GM12878 (cell line): ENCODE measurements around the gene RAP1GDS1. TPM values are rescaled to one million over a fixed set of nuclear protein-coding genes. Genes with fewer than 3 reads are reported as not detected.

Source experiments
- ATAC-seq: fragments of 200-7000 bp; cut with Tn5 transposase; 3 replicates; pipeline ENCODE4 v1.9.1; 2020; ENCODE audit warnings: mild to moderate bottlenecking, moderate library complexity
- BruUV-seq: library from RNA; stranded (reverse); fragments of 400-500 nt; replicated peaks from 2 replicates; lab custom pipeline; 2021; lab: Mats Ljungman, UMichigan
- CTCF ChIA-PET: fragments of 300-600 bp; sonication (Branson Sonifier 250); formaldehyde crosslinking; extraction: SDS; loops from one replicate; lab custom pipeline; 2021; ENCODE audit warnings: inconsistent platforms; lab: Yijun Ruan, JAX
- POLR2A ChIA-PET: fragments of 350-600 bp; formaldehyde crosslinking; extraction: SDS; loops from one replicate; lab custom pipeline; 2021; ENCODE audit warnings: inconsistent platforms; lab: Charles Lee
- RAD21 ChIA-PET: fragments of 300-600 bp; sonication (Branson Sonifier 250); formaldehyde crosslinking; loops from one replicate; lab custom pipeline; 2023; ENCODE audit warnings: antibody characterized with exemption; ENCODE audit not compliant: unreplicated experiment; lab: Charles Lee
- SMC1A ChIA-PET: fragments of 300-600 bp; sonication (Branson Sonifier 250); formaldehyde crosslinking; loops from one replicate; lab custom pipeline; 2023; ENCODE audit not compliant: unreplicated experiment, uncharacterized antibody; lab: Charles Lee
- DNase-seq: peaks from one replicate; pipeline ENCODE4 v3.0.0-alpha.2; 2011; ENCODE audit warnings: low read depth, low spot score
- FAIRE-seq: peaks from 3 replicates; lab custom pipeline; 2011; peaks lifted over from hg19 to GRCh38; lab: Jason Lieb, UNC
- H2AFZ ChIP-seq: 2 replicates; pipeline ENCODE4 v1.6.0; 2011; ENCODE audit warnings: low read depth, low read length, control low read depth; ENCODE audit not compliant: control insufficient read depth
- H3K27ac ChIP-seq: 2 replicates; pipeline ENCODE4 v1.5.1; 2011; ENCODE audit warnings: control low read depth; ENCODE audit not compliant: control insufficient read depth, insufficient read depth
- H3K27me3 ChIP-seq, 2 experiments: replicated peaks in 1 of 2; 2 replicates each; pipeline versions ENCODE4 v1.6.0 to v1.6.1; 2011; ENCODE audit warnings: low read length in 1 of 2; ENCODE audit not compliant: control insufficient read depth in 2 of 2, insufficient read depth in 2 of 2
- H3K36me3 ChIP-seq, 2 experiments: 2 replicates each; pipeline ENCODE4 v1.5.1; 2011; ENCODE audit warnings: low read length in 1 of 2; ENCODE audit not compliant: control insufficient read depth in 2 of 2, insufficient read depth in 2 of 2
- H3K4me1 ChIP-seq: 2 replicates; pipeline ENCODE4 v1.6.1; 2011; ENCODE audit warnings: mild to moderate bottlenecking, low read length, moderate library complexity, mixed read lengths; ENCODE audit not compliant: control insufficient read depth, insufficient read depth
- H3K4me2 ChIP-seq: 2 replicates; pipeline ENCODE4 v1.6.0; 2011; ENCODE audit warnings: control low read depth; ENCODE audit not compliant: control insufficient read depth, insufficient read depth
- H3K4me3 ChIP-seq: fragments of 200-600 bp; sonication (generic); 2 replicates; pipeline ENCODE4 v1.5.1; 2016
- H3K79me2 ChIP-seq: 2 replicates; pipeline ENCODE4 v1.6.0; 2011; ENCODE audit warnings: low read length; ENCODE audit not compliant: control insufficient read depth, insufficient read depth
- H3K9ac ChIP-seq: 2 replicates; pipeline ENCODE4 v1.8.0; 2011; ENCODE audit warnings: low read length, control low read depth, mixed read lengths; ENCODE audit not compliant: control insufficient read depth, insufficient read depth
- H3K9me3 ChIP-seq: replicated peaks from 3 replicates; pipeline ENCODE4 v1.5.1; 2011; ENCODE audit warnings: mild to moderate bottlenecking, low read length; ENCODE audit not compliant: control insufficient read depth, insufficient read depth
- H4K20me1 ChIP-seq: 2 replicates; pipeline ENCODE4 v1.6.0; 2011; ENCODE audit not compliant: control insufficient read depth, insufficient read depth
- CBX5 ChIP-seq: sonication (generic); IDR thresholded peaks from 2 replicates; pipeline ENCODE4 v1.6.1; 2016; ENCODE audit warnings: low read depth, moderate library complexity, mild to moderate bottlenecking, inconsistent platforms
- CHD2 ChIP-seq: IDR thresholded peaks from 2 replicates; pipeline ENCODE4 v1.6.1; 2011; ENCODE audit warnings: low read depth, low read length, improper control_type of control experiment, borderline replicate concordance
- EP300 ChIP-seq, 2 experiments: fragments of 150-350 bp in 1 of 2; IDR thresholded peaks; 2 replicates each; pipeline ENCODE4 v1.6.1; 2011 to 2012; ENCODE audit warnings: low read depth in 2 of 2, low read length in 2 of 2, borderline replicate concordance in 1 of 2, improper control_type of control experiment in 1 of 2, inconsistent platforms in 1 of 2; ENCODE audit not compliant: control insufficient read depth in 1 of 2
- MYB ChIP-seq: fragments of 150-350 bp; IDR thresholded peaks from 2 replicates; pipeline ENCODE4 v1.6.1; 2014; ENCODE audit warnings: mild to moderate bottlenecking, low read depth, low read length, borderline replicate concordance
- NFIC ChIP-seq: IDR thresholded peaks from 2 replicates; pipeline ENCODE4 v1.6.1; 2012; ENCODE audit warnings: low read depth, mild to moderate bottlenecking, inconsistent platforms, low read length, moderate library complexity
- NFYA ChIP-seq: IDR thresholded peaks from 2 replicates; pipeline ENCODE4 v1.6.1; 2011; ENCODE audit warnings: low read depth, mild to moderate bottlenecking, low read length, improper control_type of control experiment, borderline replicate concordance
- SMC3 ChIP-seq: IDR thresholded peaks from 2 replicates; pipeline ENCODE4 v1.6.1; 2011; ENCODE audit warnings: low read length, improper control_type of control experiment, borderline replicate concordance
- TAF1 ChIP-seq: IDR thresholded peaks from 2 replicates; pipeline ENCODE4 v1.6.1; 2011; ENCODE audit warnings: mild to moderate bottlenecking, low read depth, low read length, borderline replicate concordance
- ZNF622 ChIP-seq: fragments of 450-650 bp; IDR thresholded peaks from 2 replicates; pipeline ENCODE4 v1.6.1; 2017; ENCODE audit warnings: mild to moderate bottlenecking, inconsistent platforms
- in situ Hi-C: fragments of 300-500 bp; cut with MboI; formaldehyde crosslinking; loops from 9 replicates; pipeline ENCODE4 v1.14.3; 2018; ENCODE audit warnings: mixed read lengths
- intact Hi-C: fragments of 100-400 bp; cut with micrococcal nuclease; formaldehyde crosslinking; loops from one replicate; pipeline ENCODE4 v1.14.2; 2022; ENCODE audit not compliant: unreplicated experiment
- polyA plus RNA-seq, 11 experiments: library from polyadenylated mRNA; depleted of rRNA in 4 of 11; unstranded in 6 of 11; stranded (reverse) in 5 of 11; fragments of >200 nt; fragmentation: Nextera tagmentation in 4 of 11; fragmentation: Illumina TruSeq in 1 of 11; extraction: Ambion mirVana in 4 of 11; extraction: Trizol in 1 of 11; gene quantifications; 1 replicate in 1 of 11; 2 replicates in 10 of 11; pipeline versions ENCODE4 v1.2.1 to v1.2.3, GENCODE V29; 2011 to 2016; ENCODE audit warnings: inconsistent platforms in 2 of 11, missing spikeins in 2 of 11, low read depth in 1 of 11
- total RNA-seq, 4 experiments: library from RNA; depleted of rRNA in 3 of 4; stranded (reverse); fragments of >200 nt in 3 of 4; fragmentation: Illumina TruSeq in 1 of 4; extraction: Trizol in 1 of 4; gene quantifications; 2 replicates each; pipeline versions ENCODE4 v1.2.1 to v1.2.3, GENCODE V29; 2013 to 2021
- TF ChIP-seq, protein P1 (sequence below): fragments of 450-650 bp; IDR thresholded peaks from 2 replicates; pipeline ENCODE4 v1.6.1; 2016; ENCODE audit warnings: mild to moderate bottlenecking
- TF ChIP-seq, protein P2 (sequence below): fragments of 450-650 bp; IDR thresholded peaks from 2 replicates; pipeline ENCODE4 v1.6.1; 2017; ENCODE audit warnings: borderline replicate concordance
- TF ChIP-seq, protein P3 (sequence below): fragments of 450-650 bp; IDR thresholded peaks from 2 replicates; pipeline ENCODE4 v1.6.1; 2017; ENCODE audit warnings: mild to moderate bottlenecking, low read depth, inconsistent platforms; ENCODE audit not compliant: poor library complexity, severe bottlenecking
- TF ChIP-seq, protein P4 (sequence below): fragments of 450-650 bp; formaldehyde crosslinking; IDR thresholded peaks from 2 replicates; pipeline ENCODE4 v1.5.0; 2022; ENCODE audit warnings: mild to moderate bottlenecking, missing genetic modification characterization

RAP1GDS1 gene
- total and polyA plus RNA-seq, 10 of the 15 experiments (the other 5 are each of a cell fraction or from before 2014, with no cell fraction given): 12.0 to 30.5 (median 20.7) TPM

DNA sequence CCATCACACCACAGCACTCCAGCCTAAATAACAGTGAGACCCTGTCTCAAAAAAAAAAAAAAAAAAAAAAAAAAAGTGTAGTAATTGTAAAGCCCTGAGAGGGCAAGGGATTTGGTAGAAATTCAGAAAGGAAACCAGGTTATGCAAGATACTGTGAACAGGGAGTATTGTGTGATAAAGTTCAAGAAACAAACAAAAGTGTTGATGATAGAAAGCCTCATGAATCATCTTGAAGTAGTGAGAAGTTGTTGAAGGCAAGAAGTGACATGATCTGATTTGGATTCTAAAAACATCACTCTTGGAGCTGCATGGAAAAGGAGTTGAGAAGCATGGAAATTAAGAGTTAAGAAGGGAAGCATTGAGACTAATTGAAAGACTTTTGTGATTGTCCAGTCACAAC is 102.2 kb downstream of the RAP1GDS1 start:
- H3K4me3 ChIP-seq: no peak overlapping the region
- CTCF ChIA-PET: no interaction called here
- no peak for TF ChIP-seq EP300 (IDR thresholded peaks at IDR 0.05; ENCODE audit: borderline replicate concordance in 1 of 2, control insufficient read depth in 1 of 2, low read depth in 2 of 2, low read length in 2 of 2)
- TF ChIP-seq TAF1: no peak
- TF ChIP-seq CHD2: no peak
- TF ChIP-seq ZNF622: no peak
- TF ChIP-seq, protein P1, sequence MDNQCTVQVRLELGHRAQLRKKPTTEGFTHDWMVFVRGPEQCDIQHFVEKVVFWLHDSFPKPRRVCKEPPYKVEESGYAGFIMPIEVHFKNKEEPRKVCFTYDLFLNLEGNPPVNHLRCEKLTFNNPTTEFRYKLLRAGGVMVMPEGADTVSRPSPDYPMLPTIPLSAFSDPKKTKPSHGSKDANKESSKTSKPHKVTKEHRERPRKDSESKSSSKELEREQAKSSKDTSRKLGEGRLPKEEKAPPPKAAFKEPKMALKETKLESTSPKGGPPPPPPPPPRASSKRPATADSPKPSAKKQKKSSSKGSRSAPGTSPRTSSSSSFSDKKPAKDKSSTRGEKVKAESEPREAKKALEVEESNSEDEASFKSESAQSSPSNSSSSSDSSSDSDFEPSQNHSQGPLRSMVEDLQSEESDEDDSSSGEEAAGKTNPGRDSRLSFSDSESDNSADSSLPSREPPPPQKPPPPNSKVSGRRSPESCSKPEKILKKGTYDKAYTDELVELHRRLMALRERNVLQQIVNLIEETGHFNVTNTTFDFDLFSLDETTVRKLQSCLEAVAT: no peak
- TF ChIP-seq, protein P2, sequence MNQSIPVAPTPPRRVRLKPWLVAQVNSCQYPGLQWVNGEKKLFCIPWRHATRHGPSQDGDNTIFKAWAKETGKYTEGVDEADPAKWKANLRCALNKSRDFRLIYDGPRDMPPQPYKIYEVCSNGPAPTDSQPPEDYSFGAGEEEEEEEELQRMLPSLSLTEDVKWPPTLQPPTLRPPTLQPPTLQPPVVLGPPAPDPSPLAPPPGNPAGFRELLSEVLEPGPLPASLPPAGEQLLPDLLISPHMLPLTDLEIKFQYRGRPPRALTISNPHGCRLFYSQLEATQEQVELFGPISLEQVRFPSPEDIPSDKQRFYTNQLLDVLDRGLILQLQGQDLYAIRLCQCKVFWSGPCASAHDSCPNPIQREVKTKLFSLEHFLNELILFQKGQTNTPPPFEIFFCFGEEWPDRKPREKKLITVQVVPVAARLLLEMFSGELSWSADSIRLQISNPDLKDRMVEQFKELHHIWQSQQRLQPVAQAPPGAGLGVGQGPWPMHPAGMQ: no peak
- TF ChIP-seq NFIC: no peak
- no peak for TF ChIP-seq CBX5
- TF ChIP-seq NFYA: no peak
- no peak for TF ChIP-seq SMC3
- no peak for TF ChIP-seq MYB
- TF ChIP-seq, protein P3, sequence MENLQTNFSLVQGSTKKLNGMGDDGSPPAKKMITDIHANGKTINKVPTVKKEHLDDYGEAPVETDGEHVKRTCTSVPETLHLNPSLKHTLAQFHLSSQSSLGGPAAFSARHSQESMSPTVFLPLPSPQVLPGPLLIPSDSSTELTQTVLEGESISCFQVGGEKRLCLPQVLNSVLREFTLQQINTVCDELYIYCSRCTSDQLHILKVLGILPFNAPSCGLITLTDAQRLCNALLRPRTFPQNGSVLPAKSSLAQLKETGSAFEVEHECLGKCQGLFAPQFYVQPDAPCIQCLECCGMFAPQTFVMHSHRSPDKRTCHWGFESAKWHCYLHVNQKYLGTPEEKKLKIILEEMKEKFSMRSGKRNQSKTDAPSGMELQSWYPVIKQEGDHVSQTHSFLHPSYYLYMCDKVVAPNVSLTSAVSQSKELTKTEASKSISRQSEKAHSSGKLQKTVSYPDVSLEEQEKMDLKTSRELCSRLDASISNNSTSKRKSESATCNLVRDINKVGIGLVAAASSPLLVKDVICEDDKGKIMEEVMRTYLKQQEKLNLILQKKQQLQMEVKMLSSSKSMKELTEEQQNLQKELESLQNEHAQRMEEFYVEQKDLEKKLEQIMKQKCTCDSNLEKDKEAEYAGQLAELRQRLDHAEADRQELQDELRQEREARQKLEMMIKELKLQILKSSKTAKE: no peak
- TF ChIP-seq, protein P4, sequence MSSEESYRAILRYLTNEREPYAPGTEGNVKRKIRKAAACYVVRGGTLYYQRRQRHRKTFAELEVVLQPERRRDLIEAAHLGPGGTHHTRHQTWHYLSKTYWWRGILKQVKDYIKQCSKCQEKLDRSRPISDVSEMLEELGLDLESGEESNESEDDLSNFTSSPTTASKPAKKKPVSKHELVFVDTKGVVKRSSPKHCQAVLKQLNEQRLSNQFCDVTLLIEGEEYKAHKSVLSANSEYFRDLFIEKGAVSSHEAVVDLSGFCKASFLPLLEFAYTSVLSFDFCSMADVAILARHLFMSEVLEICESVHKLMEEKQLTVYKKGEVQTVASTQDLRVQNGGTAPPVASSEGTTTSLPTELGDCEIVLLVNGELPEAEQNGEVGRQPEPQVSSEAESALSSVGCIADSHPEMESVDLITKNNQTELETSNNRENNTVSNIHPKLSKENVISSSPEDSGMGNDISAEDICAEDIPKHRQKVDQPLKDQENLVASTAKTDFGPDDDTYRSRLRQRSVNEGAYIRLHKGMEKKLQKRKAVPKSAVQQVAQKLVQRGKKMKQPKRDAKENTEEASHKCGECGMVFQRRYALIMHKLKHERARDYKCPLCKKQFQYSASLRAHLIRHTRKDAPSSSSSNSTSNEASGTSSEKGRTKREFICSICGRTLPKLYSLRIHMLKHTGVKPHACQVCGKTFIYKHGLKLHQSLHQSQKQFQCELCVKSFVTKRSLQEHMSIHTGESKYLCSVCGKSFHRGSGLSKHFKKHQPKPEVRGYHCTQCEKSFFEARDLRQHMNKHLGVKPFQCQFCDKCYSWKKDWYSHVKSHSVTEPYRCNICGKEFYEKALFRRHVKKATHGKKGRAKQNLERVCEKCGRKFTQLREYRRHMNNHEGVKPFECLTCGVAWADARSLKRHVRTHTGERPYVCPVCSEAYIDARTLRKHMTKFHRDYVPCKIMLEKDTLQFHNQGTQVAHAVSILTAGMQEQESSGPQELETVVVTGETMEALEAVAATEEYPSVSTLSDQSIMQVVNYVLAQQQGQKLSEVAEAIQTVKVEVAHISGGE (CRISPR knock-in tag): no peak
- intact Hi-C loops: no loop called here
- H3K36me3 ChIP-seq: no peaks in the 10 kb centered on the region
- H3K4me1 ChIP-seq: no peaks in the 10 kb centered on the region
- RAD21 ChIA-PET: no interaction called here
- no peaks in the 10 kb centered on the region for H3K27me3 ChIP-seq
- POLR2A ChIA-PET: no interaction called here
- no peaks in the 10 kb centered on the region for H3K79me2 ChIP-seq
- in situ Hi-C loops: no loop called here
- no peak overlapping the region for H3K27ac ChIP-seq
- SMC1A ChIA-PET: interaction anchor here (2.1 kb wide), 1 partner anchor 13 kb away, joined by 11 read pairs; no protein-coding TSS in a partner anchor
- no peaks in the 10 kb centered on the region for H4K20me1 ChIP-seq
- no TSS peak for BruUV-seq
- no peak overlapping the region for H3K4me2 ChIP-seq
- ATAC-seq: no peak
- no peak for FAIRE-seq
- no peak overlapping the region for H3K9ac ChIP-seq
- H3K9me3 ChIP-seq: no peaks in the 10 kb centered on the region; the same call in 2 of the 3 replicates
- H2AFZ ChIP-seq: no peak overlapping the region
- DNase-seq: no peak
